B cell (primary cell): Measurements from ENCODE around the gene PYDC1. TPM values are rescaled to one million over a fixed set of nuclear protein-coding genes. Genes with fewer than 3 reads are reported as not detected.

Source experiments
- ATAC-seq: fragments of 200-7000 bp; cut with Tn5 transposase; one replicate; pipeline ENCODE4 v1.10.0; 2021; ENCODE audit warnings: low read depth, mild to moderate bottlenecking, moderate number of reproducible peaks, moderate library complexity
- CTCF ChIA-PET: fragments of 350-600 bp; sonication (Branson Sonifier 250); formaldehyde crosslinking; loops from one replicate; lab custom pipeline; 2021; ENCODE audit warnings: antibody characterized with exemption, inconsistent platforms; lab: Charles Lee
- POLR2A ChIA-PET: fragments of 350-600 bp; sonication (Branson Sonifier 250); formaldehyde crosslinking; loops from one replicate; lab custom pipeline; 2021; ENCODE audit warnings: antibody characterized with exemption; lab: Charles Lee
- DNase-seq: peaks from one replicate; pipeline ENCODE4 v3.0.0; 2013
- H2AFZ ChIP-seq: 2 replicates; pipeline ENCODE4 v1.6.1; 2012; ENCODE audit warnings: mild to moderate bottlenecking, low read depth, low read length; ENCODE audit not compliant: insufficient read depth, poor library complexity, severe bottlenecking
- H3K27ac ChIP-seq, 2 donors: 1 replicate in 1 of 2; 2 replicates in 1 of 2; pipeline ENCODE4 v1.5.1; 2012 to 2013; ENCODE audit warnings: low read length in 2 of 2, mild to moderate bottlenecking in 2 of 2, moderate library complexity in 1 of 2
- H3K27me3 ChIP-seq, 4 experiments: fragments of 200-600 bp in 1 of 4; sonication (generic) in 1 of 4; replicated peaks in 1 of 4; 1 replicate in 2 of 4; 2 replicates in 2 of 4; pipeline versions ENCODE4 v1.6.1 to v1.7.0; 2013 to 2016; ENCODE audit warnings: low read length in 3 of 4, mild to moderate bottlenecking in 2 of 4, mixed read lengths in 1 of 4, moderate library complexity in 1 of 4; ENCODE audit not compliant: insufficient read depth in 4 of 4, control insufficient read depth in 3 of 4; ENCODE audit errors: control extremely low read depth in 1 of 4
- H3K36me3 ChIP-seq, 2 experiments: replicated peaks in 1 of 2; 1 replicate in 1 of 2; 2 replicates in 1 of 2; pipeline versions ENCODE4 v1.6.1 to v1.7.1; 2013; ENCODE audit warnings: low read length in 1 of 2; ENCODE audit not compliant: insufficient read depth in 2 of 2, control insufficient read depth in 1 of 2; ENCODE audit errors: control extremely low read depth in 1 of 2, extremely low read depth in 1 of 2
- H3K4me1 ChIP-seq, 2 donors: fragments of 200-600 bp in 1 of 2; sonication (generic) in 1 of 2; 1 replicate in 1 of 2; 2 replicates in 1 of 2; pipeline versions ENCODE4 v1.5.1 to v1.6.1; 2013 to 2017; ENCODE audit warnings: low read length in 2 of 2; ENCODE audit not compliant: control insufficient read depth in 2 of 2, insufficient read depth in 2 of 2
- H3K4me2 ChIP-seq: replicated peaks from 2 replicates; pipeline ENCODE3; 2012; ENCODE audit warnings: mild to moderate bottlenecking, low read depth, low read length; ENCODE audit not compliant: poor library complexity, severe bottlenecking
- H3K4me3 ChIP-seq, 5 experiments: fragments of 200-600 bp in 1 of 5; sonication (generic) in 1 of 5; 1 replicate in 3 of 5; 2 replicates in 2 of 5; pipeline versions ENCODE4 v1.5.1 to v1.7.0; 2011 to 2016; ENCODE audit warnings: low read length in 4 of 5, mild to moderate bottlenecking in 4 of 5, low read depth in 2 of 5, control low read depth in 1 of 5, moderate library complexity in 1 of 5; ENCODE audit not compliant: insufficient read depth in 1 of 5; ENCODE audit errors: control extremely low read depth in 1 of 5, extremely low read depth in 1 of 5
- H3K79me2 ChIP-seq: fragments of 200-600 bp; sonication (generic); one replicate; pipeline ENCODE4 v1.6.0; 2016; ENCODE audit warnings: low read length; ENCODE audit not compliant: control insufficient read depth, insufficient read depth
- H3K9ac ChIP-seq: fragments of 200-600 bp; sonication (generic); 2 replicates; pipeline ENCODE4 v1.6.1; 2017; ENCODE audit warnings: mild to moderate bottlenecking, low read length, moderate library complexity
- H3K9me3 ChIP-seq, 3 donors: one replicate each; pipeline versions ENCODE4 v1.6.1 to v1.7.1; 2013; ENCODE audit warnings: low read length in 2 of 3; ENCODE audit not compliant: control insufficient read depth in 2 of 3, insufficient read depth in 1 of 3; ENCODE audit errors: control extremely low read depth in 1 of 3
- H4K20me1 ChIP-seq: 2 replicates; pipeline ENCODE4 v1.6.0; 2012; ENCODE audit warnings: mild to moderate bottlenecking, low read length; ENCODE audit not compliant: insufficient read depth, control insufficient read depth, poor library complexity, severe bottlenecking
- H3K27ac Mint-ChIP-seq: one replicate; pipeline ENCODE4 v1.8.0; 2021; ENCODE audit warnings: mixed read lengths
- H3K27me3 Mint-ChIP-seq: one replicate; pipeline ENCODE4 v1.8.0; 2021; ENCODE audit warnings: mixed read lengths
- H3K4me1 Mint-ChIP-seq: one replicate; pipeline ENCODE4 v1.8.0; 2021; ENCODE audit warnings: mixed read lengths
- H3K4me3 Mint-ChIP-seq: one replicate; pipeline ENCODE4 v1.8.0; 2021; ENCODE audit warnings: mixed read lengths
- H3K9me3 Mint-ChIP-seq: one replicate; pipeline ENCODE4 v1.8.0; 2022; ENCODE audit warnings: mixed read lengths; ENCODE audit not compliant: insufficient read depth
- EZH2 ChIP-seq: IDR thresholded peaks from 2 replicates; pipeline ENCODE4 v1.6.1; 2012; ENCODE audit warnings: borderline replicate concordance, low read depth, mild to moderate bottlenecking, moderate library complexity, low read length; ENCODE audit not compliant: insufficient read depth, poor library complexity, severe bottlenecking
- WGBS: methylation state at CpG from one replicate; pipeline ENCODE4 v1.1.5; 2013; ENCODE audit warnings: missing lambda C conversion rate; ENCODE audit not compliant: insufficient coverage; 5-methylcytosine and 5-hydroxymethylcytosine counted together
- intact Hi-C: fragments of 100-400 bp; cut with micrococcal nuclease; formaldehyde crosslinking; loops from one replicate; pipeline ENCODE4 v1.10.0; 2022
- polyA plus RNA-seq: library from polyadenylated mRNA; depleted of rRNA; stranded (reverse); fragments of >200 nt; gene quantifications from 2 replicates; pipeline ENCODE4 v1.2.3, GENCODE V29; 2012
- total RNA-seq, 2 donors: library from RNA; stranded (reverse); fragments of 120-200 nt in 1 of 2; gene quantifications; 1 replicate in 1 of 2; 2 replicates in 1 of 2; pipeline versions ENCODE4 v1.2.3 to v1.2.4, GENCODE V29; 2013 to 2022
- TF ChIP-seq, protein P1 (sequence below): fragments of 200-600 bp; IDR thresholded peaks from one replicate; pipeline ENCODE4 v1.8.0; 2022; ENCODE audit warnings: antibody characterized with exemption, mild to moderate bottlenecking

PYDC1 gene
- total and polyA plus RNA-seq, 2 donors (not counting 1 experiment from before 2014, with no cell fraction given) = not detected

DNA sequence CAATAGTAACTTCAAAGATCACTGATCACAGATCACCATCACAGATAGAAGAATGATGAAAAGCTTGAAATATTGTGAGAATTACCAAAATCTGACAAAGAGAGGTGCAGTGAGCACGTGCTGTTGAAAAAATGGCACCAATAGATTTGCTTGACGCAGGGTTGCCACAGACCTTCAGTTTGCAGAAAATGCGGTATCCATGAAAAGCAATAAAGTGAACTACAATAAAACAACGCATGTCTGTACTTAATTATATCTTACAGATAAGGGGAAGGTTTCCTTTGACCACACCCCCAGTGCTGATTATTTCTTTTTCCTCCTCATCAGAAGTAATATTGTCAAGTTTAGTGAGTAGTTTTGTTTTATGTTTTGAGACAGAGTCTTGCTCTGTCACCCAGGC lies 21.1 kb upstream of the PYDC1 start:
- H3K27ac ChIP-seq = no peak overlapping the region
- H4K20me1 ChIP-seq = no peaks in the 10 kb centered on the region
- intact Hi-C loops = no loop called here
- peaks cover 0 to 4% (median 0%) of the 10 kb centered on the region in 4 experiments for H3K27me3 ChIP-seq
- DNase-seq (no peak), ATAC-seq (no peak)
- H3K4me2 ChIP-seq = no peak overlapping the region
- no peak overlapping the region for H2AFZ ChIP-seq
- no peak overlapping the region for H3K9ac ChIP-seq
- ChIA-PET CTCF (no interaction called here), POLR2A (no interaction called here)
- H3K9me3 Mint-ChIP-seq = no peaks in the 10 kb centered on the region
- H3K4me3 ChIP-seq = no peak overlapping the region
- H3K4me1 Mint-ChIP-seq = no peaks in the 10 kb centered on the region
- peaks cover 3% of the 10 kb centered on the region for H3K27me3 Mint-ChIP-seq
- H3K9me3 ChIP-seq = peaks cover 0 to 8% (median 0%) of the 10 kb centered on the region in 3 donors
- H3K27ac Mint-ChIP-seq = no peak overlapping the region
- 100% methylated on average over 1 of the region's 4 CpGs for WGBS
- no peaks in the 10 kb centered on the region for H3K4me1 ChIP-seq
- H3K4me3 Mint-ChIP-seq = no peak overlapping the region
- H3K36me3 ChIP-seq = no peaks in the 10 kb centered on the region
- no peaks in the 10 kb centered on the region for H3K79me2 ChIP-seq
- no peak for TF ChIP-seq EZH2

DNA sequence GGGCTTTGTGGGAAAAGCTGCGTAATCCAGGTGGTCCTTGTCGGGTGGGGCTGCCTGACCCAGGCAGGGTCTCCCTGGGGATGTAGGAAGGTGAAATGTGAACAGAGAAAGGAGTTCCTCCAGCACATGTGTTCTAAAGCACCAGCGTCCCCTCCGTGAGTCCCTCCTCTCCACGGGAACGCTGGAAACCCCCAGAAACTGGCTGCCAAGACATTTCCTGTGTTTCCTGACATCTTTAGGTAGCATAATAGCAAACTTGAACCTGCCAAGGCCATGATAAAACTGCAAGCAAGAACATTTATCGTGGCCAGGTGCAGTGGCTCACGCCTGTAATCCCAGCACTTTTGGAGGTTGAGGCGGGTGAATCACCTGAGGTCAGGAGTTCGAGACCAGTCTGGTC lies 12.6 kb upstream of the PYDC1 start:
- intact Hi-C loops = loop anchor here (5.0 kb wide), 1 partner anchor 33 kb away; no protein-coding TSS in a partner anchor
- POLR2A ChIA-PET = no interaction called here

More for the DNA sequence above, 12.6 kb upstream of the PYDC1 start:
- no peaks in the 10 kb centered on the region for H3K36me3 ChIP-seq
- H3K27ac Mint-ChIP-seq = no peak overlapping the region
- no peaks in the 10 kb centered on the region for H3K79me2 ChIP-seq
- H3K9me3 ChIP-seq = peaks cover 0 to 7% (median 0%) of the 10 kb centered on the region in 3 donors
- no peak overlapping the region for H3K4me3 Mint-ChIP-seq
- H3K9ac ChIP-seq = no peak overlapping the region
- no peaks in the 10 kb centered on the region for H3K9me3 Mint-ChIP-seq
- WGBS = 47% methylated on average over 8 of the region's 10 CpGs
- H3K4me3 ChIP-seq = no peak overlapping the region
- peaks cover 0 to 4% (median 0%) of the 10 kb centered on the region in 4 experiments for H3K27me3 ChIP-seq
- H3K4me1 ChIP-seq = no peaks in the 10 kb centered on the region
- no peak overlapping the region for H3K4me2 ChIP-seq
- CTCF ChIA-PET = interaction anchor here (0.9 kb wide), 1 partner anchor 9 kb away, joined by 3 read pairs; no protein-coding TSS in a partner anchor
- H3K4me1 Mint-ChIP-seq = no peaks in the 10 kb centered on the region
- DNase-seq (no peak), ATAC-seq (no peak)
- no peaks in the 10 kb centered on the region for H4K20me1 ChIP-seq
- H3K27ac ChIP-seq = no peak overlapping the region
- H2AFZ ChIP-seq = no peak overlapping the region
- TF ChIP-seq, protein P1, sequence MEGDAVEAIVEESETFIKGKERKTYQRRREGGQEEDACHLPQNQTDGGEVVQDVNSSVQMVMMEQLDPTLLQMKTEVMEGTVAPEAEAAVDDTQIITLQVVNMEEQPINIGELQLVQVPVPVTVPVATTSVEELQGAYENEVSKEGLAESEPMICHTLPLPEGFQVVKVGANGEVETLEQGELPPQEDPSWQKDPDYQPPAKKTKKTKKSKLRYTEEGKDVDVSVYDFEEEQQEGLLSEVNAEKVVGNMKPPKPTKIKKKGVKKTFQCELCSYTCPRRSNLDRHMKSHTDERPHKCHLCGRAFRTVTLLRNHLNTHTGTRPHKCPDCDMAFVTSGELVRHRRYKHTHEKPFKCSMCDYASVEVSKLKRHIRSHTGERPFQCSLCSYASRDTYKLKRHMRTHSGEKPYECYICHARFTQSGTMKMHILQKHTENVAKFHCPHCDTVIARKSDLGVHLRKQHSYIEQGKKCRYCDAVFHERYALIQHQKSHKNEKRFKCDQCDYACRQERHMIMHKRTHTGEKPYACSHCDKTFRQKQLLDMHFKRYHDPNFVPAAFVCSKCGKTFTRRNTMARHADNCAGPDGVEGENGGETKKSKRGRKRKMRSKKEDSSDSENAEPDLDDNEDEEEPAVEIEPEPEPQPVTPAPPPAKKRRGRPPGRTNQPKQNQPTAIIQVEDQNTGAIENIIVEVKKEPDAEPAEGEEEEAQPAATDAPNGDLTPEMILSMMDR = no peak
- TF ChIP-seq EZH2 = no peak
- peaks cover 7% of the 10 kb centered on the region for H3K27me3 Mint-ChIP-seq
